ENCODE data around the gene CRLF1. TPM values are rescaled to one million over a fixed set of nuclear protein-coding genes. Genes with fewer than 3 reads are reported as not detected.
"Not testable (repeated sequence)": the region's sequence is repeated elsewhere in the genome, so short reads cannot be mapped to it uniquely, and the experiment has no call there.

Gene CRLF1
- total RNA-seq, 2 experiments from 2014 or later = not detected

- CTCF ChIA-PET = no interaction called here
- H3K36me3 Mint-ChIP-seq (ENCODE audit: low read depth) = no peaks in the 10 kb centered on the region
- peaks cover 55% of the 10 kb centered on the region for H3K27me3 Mint-ChIP-seq (ENCODE audit: low read depth)
Observed at GRCh38 chr19:18603958-18604819, 2.4 kb downstream of the CRLF1 start.

DNA sequence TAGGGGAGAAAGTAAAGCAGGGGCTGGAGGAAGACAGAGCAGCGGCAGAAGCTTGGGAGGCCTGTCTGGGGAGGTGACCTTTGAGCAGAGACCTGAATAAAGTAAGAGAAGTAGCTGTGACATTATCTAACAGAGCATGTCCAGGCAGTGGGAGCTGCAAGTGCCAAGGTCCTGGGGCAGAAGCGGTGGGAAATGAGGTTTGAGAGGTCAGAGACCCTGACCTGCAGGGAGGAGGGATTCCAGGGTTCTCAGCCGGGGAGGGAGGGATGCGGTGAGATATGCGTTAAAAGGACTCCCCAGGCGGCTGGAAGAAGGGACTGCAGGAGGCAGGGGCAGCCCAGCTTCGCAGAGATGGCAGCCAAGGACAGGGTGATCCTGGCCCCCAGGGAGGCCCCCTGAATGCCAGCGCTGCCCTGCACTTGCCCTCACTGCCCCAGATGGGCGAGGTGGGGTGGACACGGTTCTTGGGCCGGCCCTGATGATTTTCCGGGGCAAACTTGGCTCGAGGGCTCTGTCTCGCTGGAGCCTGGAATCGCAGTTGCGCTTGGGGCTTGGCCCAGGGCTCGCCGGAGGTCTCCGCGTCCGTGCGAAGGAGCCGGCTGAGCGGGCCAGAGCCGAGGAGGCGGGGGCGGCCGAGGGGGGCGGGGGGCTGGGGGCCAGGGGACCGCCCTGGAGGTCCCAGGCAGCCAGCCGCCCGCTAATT, 3.2 kb downstream of the CRLF1 start:
- no peaks in the 10 kb centered on the region for H3K36me3 Mint-ChIP-seq (ENCODE audit: low read depth)
- CTCF ChIA-PET = no interaction called here
- H3K9me3 Mint-ChIP-seq = no peaks in the 10 kb centered on the region
- no peak overlapping the region for H3K4me3 Mint-ChIP-seq
- intact Hi-C loops (cut with micrococcal nuclease) = no loop called here
- H3K27ac Mint-ChIP-seq = no peak overlapping the region
- peaks cover 49% of the 10 kb centered on the region for H3K27me3 Mint-ChIP-seq (ENCODE audit: low read depth)
- peak; percentile 29 for DNase-seq
- H3K4me1 Mint-ChIP-seq (ENCODE audit: low read depth) = peaks cover 9% of the 10 kb centered on the region

More at GRCh38 chr19:18603958-18604819, 2.4 kb downstream of the CRLF1 start:
- H3K9me3 Mint-ChIP-seq = no peaks in the 10 kb centered on the region
- intact Hi-C loops (cut with micrococcal nuclease) = no loop called here
- DNase-seq = no peak
- H3K4me1 Mint-ChIP-seq (ENCODE audit: low read depth) = peaks cover 9% of the 10 kb centered on the region
- H3K4me3 Mint-ChIP-seq = no peak overlapping the region
- H3K27ac Mint-ChIP-seq = no peak overlapping the region

GRCh38 chr19:18601875-18602274, 4.7 kb downstream of the CRLF1 start:
- no peak for DNase-seq
- Mint-ChIP-seq H3K4me3 (no peak overlapping the region), H3K27me3 (ENCODE audit: low read depth) (peaks cover 37% of the 10 kb centered on the region), H3K4me1 (ENCODE audit: low read depth) (peaks cover 9% of the 10 kb centered on the region), H3K36me3 (ENCODE audit: low read depth) (no peaks in the 10 kb centered on the region), H3K9me3 (no peaks in the 10 kb centered on the region), H3K27ac (no peak overlapping the region)
- CTCF ChIA-PET = no interaction called here
- intact Hi-C loops (cut with micrococcal nuclease) = no loop called here

- H3K9me3 Mint-ChIP-seq; DNase-seq; CTCF ChIA-PET; H3K27ac Mint-ChIP-seq; intact Hi-C loops (cut with micrococcal nuclease); H3K4me3 Mint-ChIP-seq; H3K36me3 Mint-ChIP-seq (ENCODE audit: low read depth): not testable (repeated sequence)
- Mint-ChIP-seq H3K27me3 (ENCODE audit: low read depth) (peaks cover 37% of the 10 kb centered on the region), H3K4me1 (ENCODE audit: low read depth) (peaks cover 13% of the 10 kb centered on the region)
Observed at GRCh38 chr19:18600692-18601397, 5.8 kb downstream of the CRLF1 start.

DNA sequence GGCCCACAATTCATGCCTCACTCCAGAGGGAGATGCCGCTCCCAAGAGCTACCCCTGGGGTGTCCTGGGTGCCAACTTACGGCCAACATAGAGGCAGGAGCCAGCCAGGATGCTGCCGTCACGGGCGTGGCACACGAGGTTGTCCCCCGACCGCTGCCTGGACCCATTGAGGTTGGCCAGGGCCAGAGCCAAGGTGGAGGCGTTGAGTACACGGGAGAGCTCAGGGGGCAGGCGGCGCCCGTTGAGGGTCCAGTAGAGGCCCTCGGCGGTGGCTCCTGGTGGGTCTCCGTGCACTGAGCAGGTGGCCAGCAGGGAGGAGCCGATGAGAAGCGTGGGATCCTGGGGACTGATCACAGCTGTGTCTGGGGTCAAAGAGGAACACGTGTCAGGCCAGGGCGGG, 7.1 kb downstream of the CRLF1 start:
- no peaks in the 10 kb centered on the region for H3K9me3 Mint-ChIP-seq
- peaks cover 26% of the 10 kb centered on the region for H3K27me3 Mint-ChIP-seq (ENCODE audit: low read depth)
- no peaks in the 10 kb centered on the region for H3K36me3 Mint-ChIP-seq (ENCODE audit: low read depth)
- CTCF ChIA-PET = no interaction called here
- no peak for DNase-seq
- H3K27ac Mint-ChIP-seq = no peak overlapping the region
- H3K4me3 Mint-ChIP-seq = no peak overlapping the region
- intact Hi-C loops (cut with micrococcal nuclease) = no loop called here
- peaks cover 12% of the 10 kb centered on the region for H3K4me1 Mint-ChIP-seq (ENCODE audit: low read depth)

DNA sequence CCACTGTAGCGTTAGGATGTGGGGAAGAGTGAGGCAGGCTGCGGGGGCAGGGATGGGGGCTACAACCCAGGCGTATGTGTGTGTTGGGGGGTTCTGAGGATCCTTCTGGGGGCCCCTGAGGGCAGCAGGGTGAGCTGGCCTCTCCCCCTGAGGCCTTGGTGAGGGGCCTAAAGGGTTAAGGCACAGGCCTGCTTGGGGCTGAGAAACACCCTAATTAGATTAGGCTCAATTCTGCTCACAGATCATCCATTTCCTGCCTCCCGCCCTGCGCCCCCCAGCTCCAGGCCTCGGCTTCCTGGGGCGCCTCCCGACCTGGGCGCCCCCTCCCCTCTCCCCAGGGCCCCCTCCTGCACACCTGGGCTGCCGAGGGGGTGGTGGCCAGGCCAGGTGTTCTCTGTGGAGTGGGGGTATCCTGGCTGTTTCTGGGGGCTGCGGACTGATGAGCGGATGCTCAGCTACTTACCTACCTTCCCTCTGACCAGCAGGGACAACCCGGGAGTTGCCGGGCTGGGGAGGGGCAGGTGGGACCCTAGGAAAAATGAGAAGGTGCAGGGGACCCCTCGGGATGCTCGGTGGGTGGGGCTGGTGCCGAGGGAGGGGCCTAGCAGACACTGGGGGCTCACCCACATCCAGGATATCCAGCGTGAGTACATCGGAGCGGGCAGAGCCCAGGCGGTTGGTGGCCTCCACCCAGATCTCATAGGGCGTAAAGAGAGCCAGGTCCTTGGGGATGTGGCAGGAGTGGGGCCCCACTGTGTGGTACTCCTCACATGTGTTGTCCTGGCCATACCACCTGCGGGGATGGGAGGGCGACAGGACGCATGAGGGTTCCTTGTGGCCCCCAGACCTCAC, 8.6 kb downstream of the CRLF1 start:
- Mint-ChIP-seq H3K36me3 (ENCODE audit: low read depth) (no peaks in the 10 kb centered on the region), H3K4me3 (no peak overlapping the region), H3K9me3 (no peaks in the 10 kb centered on the region), H3K27ac (no peak overlapping the region), H3K27me3 (ENCODE audit: low read depth) (peaks cover 20% of the 10 kb centered on the region), H3K4me1 (ENCODE audit: low read depth) (peaks cover 12% of the 10 kb centered on the region)
- intact Hi-C loops (cut with micrococcal nuclease) = no loop called here
- DNase-seq = no peak
- CTCF ChIA-PET = interaction anchor here (0.6 to 1.8 kb wide), 2 partner anchors 10 to 746 kb away, joined by 3 to 4 read pairs; no protein-coding TSS in a partner anchor

- no peaks in the 10 kb centered on the region for H3K9me3 Mint-ChIP-seq
- H3K27me3 Mint-ChIP-seq (ENCODE audit: low read depth) = peaks cover 11% of the 10 kb centered on the region
- DNase-seq = peak; percentile 22
- H3K4me3 Mint-ChIP-seq = no peak overlapping the region
- CTCF ChIA-PET = interaction anchor here (1.8 to 2.7 kb wide), 2 partner anchors 9 to 250 kb away, joined by 4 to 10 read pairs; no protein-coding TSS in a partner anchor
- intact Hi-C loops (cut with micrococcal nuclease) = no loop called here
- H3K36me3 Mint-ChIP-seq (ENCODE audit: low read depth) = no peaks in the 10 kb centered on the region
- H3K27ac Mint-ChIP-seq = no peak overlapping the region
- peaks cover 10% of the 10 kb centered on the region for H3K4me1 Mint-ChIP-seq (ENCODE audit: low read depth)
Observed at GRCh38 chr19:18596752-18597157, 9.8 kb downstream of the CRLF1 start.

- Mint-ChIP-seq H3K4me3 (peak overlapping the region; percentile 27), H3K36me3 (ENCODE audit: low read depth) (peaks cover 6% of the 10 kb centered on the region), H3K9me3 (no peaks in the 10 kb centered on the region), H3K27me3 (ENCODE audit: low read depth) (peaks cover 7% of the 10 kb centered on the region), H3K27ac (no peak overlapping the region), H3K4me1 (ENCODE audit: low read depth) (peaks cover 14% of the 10 kb centered on the region)
- intact Hi-C loops (cut with micrococcal nuclease) = no loop called here
- CTCF ChIA-PET = interaction anchor here (2.7 kb wide), 1 partner anchor 251 kb away, joined by 10 read pairs; no protein-coding TSS in a partner anchor
- no peak for DNase-seq
Observed at GRCh38 chr19:18595475-18595874, 11.1 kb downstream of the CRLF1 start.

GRCh38 chr19:18594824-18595373, 11.7 kb downstream of the CRLF1 start:
- no peaks in the 10 kb centered on the region for H3K9me3 Mint-ChIP-seq

DNA sequence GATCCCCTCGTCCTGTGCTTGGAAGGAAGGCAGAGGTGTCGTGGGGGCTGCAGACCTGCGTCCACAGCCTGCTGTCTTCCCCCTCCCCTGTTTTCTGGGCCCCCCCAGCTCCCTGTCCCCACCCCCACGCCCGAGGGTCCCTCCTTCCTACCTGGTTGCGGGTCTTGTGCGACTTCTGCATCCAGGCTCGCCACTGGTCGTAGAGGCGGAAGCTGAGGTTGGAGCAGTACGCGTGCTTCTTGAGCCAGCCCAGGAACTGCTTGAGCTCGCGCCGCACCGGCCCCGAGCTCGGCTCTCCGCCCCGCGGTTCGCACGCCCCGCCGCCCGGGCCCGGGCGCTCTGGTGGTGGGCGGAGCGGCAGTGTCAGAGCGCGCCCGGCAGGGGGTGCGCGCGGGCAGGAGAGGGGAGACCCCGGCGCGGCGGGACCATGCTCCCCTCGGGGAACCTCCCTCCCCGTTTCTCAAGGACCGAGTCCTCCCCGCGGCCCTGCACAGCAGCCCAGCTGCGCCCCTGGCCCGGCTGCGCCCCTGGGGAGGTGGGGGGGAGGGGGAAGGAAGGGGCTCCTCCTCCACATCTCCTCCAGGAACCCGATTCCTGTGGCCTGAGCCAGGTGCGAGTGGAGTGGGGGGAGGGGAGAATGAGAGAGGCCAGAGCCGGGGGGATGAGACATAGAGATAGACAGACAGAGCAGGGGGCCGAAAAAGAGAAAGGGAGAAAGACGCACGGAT, 12.3 kb downstream of the CRLF1 start:
- Mint-ChIP-seq H3K27ac (no peak overlapping the region), H3K36me3 (ENCODE audit: low read depth) (peaks cover 6% of the 10 kb centered on the region), H3K4me3 (peak overlapping the region; percentile 61), H3K4me1 (ENCODE audit: low read depth) (peaks cover 21% of the 10 kb centered on the region), H3K9me3 (no peaks in the 10 kb centered on the region), H3K27me3 (ENCODE audit: low read depth) (peaks cover 2% of the 10 kb centered on the region)
- intact Hi-C loops (cut with micrococcal nuclease) = loop anchor here (1.0 to 5.0 kb wide), 4 partner anchors 72 to 253 kb away; partner anchors contain the start of genes CRTC1 and ELL
- peak; percentile 75 for DNase-seq
- CTCF ChIA-PET = interaction anchor here (0.5 to 1.8 kb wide), 14 partner anchors 9 to 747 kb away, joined by 3 to 8 read pairs (median 4); no protein-coding TSS in a partner anchor

More at GRCh38 chr19:18594824-18595373, 11.7 kb downstream of the CRLF1 start:
- Mint-ChIP-seq H3K36me3 (ENCODE audit: low read depth) (peaks cover 6% of the 10 kb centered on the region), H3K4me1 (ENCODE audit: low read depth) (peaks cover 17% of the 10 kb centered on the region), H3K4me3 (peak overlapping the region; percentile 61), H3K27ac (no peak overlapping the region), H3K27me3 (ENCODE audit: low read depth) (peaks cover 7% of the 10 kb centered on the region)
- CTCF ChIA-PET = interaction anchor here (0.6 to 2.7 kb wide), 4 partner anchors 133 to 253 kb away, joined by 3 to 10 read pairs (median 6); no protein-coding TSS in a partner anchor
- no peak for DNase-seq
- intact Hi-C loops (cut with micrococcal nuclease) = loop anchor here (1.0 to 5.0 kb wide), 4 partner anchors 73 to 252 kb away; partner anchors contain the start of genes CRTC1 and ELL

Data from activated naive CD4-positive, alpha-beta T cell treated with anti-CD3 and anti-CD28 coated beads for 36 hours (primary cell).